Neural cell (in vitro differentiated cells): ENCODE data around the gene PCCA. TPM values are rescaled to one million over a fixed set of nuclear protein-coding genes. Genes with fewer than 3 reads are reported as not detected.
"Not testable (repeated sequence)": the region's sequence is repeated elsewhere in the genome, so short reads cannot be mapped to it uniquely, and the experiment has no call there.

Experiments used
- H2AFZ ChIP-seq: fragments of 200-600, 300-800 bp; sonication (generic), shearing (Covaris generic); 2 replicates; pipeline ENCODE4 v1.6.0; 2014; ENCODE audit warnings: low read depth, mild to moderate bottlenecking, antibody characterized with exemption, low read length, moderate library complexity
- H3F3A ChIP-seq: fragments of 200-600 bp; shearing (Covaris generic); 2 replicates; pipeline ENCODE4 v1.6.1; 2016; ENCODE audit warnings: mild to moderate bottlenecking, moderate library complexity, mixed read lengths, antibody characterized with exemption, low read length; ENCODE audit not compliant: insufficient read depth, poor library complexity, severe bottlenecking
- H3K27ac ChIP-seq: fragments of 200-600, 300-800 bp; sonication (generic), shearing (Covaris generic); 2 replicates; pipeline ENCODE4 v1.5.1; 2014; ENCODE audit warnings: mild to moderate bottlenecking, low read length, moderate library complexity
- H3K27me3 ChIP-seq: fragments of 300-800, 200-600 bp; sonication (generic), shearing (Covaris generic); 2 replicates; pipeline ENCODE4 v1.6.0; 2014; ENCODE audit warnings: mild to moderate bottlenecking, low read depth, low read length, moderate library complexity; ENCODE audit not compliant: insufficient read depth
- H3K36me3 ChIP-seq: fragments of 300-800, 200-600 bp; sonication (generic), shearing (Covaris generic); 2 replicates; pipeline ENCODE4 v1.5.1; 2014; ENCODE audit warnings: mild to moderate bottlenecking, antibody characterized with exemption, low read length, moderate library complexity; ENCODE audit not compliant: insufficient read depth
- H3K4me2 ChIP-seq: fragments of 300-800, 200-600 bp; sonication (generic), shearing (Covaris generic); 2 replicates; pipeline ENCODE4 v1.6.0; 2014; ENCODE audit warnings: mild to moderate bottlenecking, low read length
- H3K4me3 ChIP-seq: fragments of 300-800, 200-600 bp; sonication (generic), shearing (Covaris generic); 2 replicates; pipeline ENCODE4 v1.5.1; 2014; ENCODE audit warnings: mild to moderate bottlenecking, low read length, moderate library complexity
- H3K79me2 ChIP-seq: fragments of 200-600 bp; shearing (Covaris generic); replicated peaks from 2 replicates; pipeline ENCODE4 v1.6.0; 2014; ENCODE audit warnings: mild to moderate bottlenecking, low read length, moderate library complexity; ENCODE audit not compliant: insufficient read depth
- H3K9ac ChIP-seq: fragments of 300-800, 200-600 bp; sonication (generic), shearing (Covaris generic); 2 replicates; pipeline ENCODE4 v1.6.1; 2016; ENCODE audit warnings: mild to moderate bottlenecking, low read length, mixed read lengths
- H3K9me2 ChIP-seq: fragments of 200-600 bp; shearing (Covaris generic); 2 replicates; pipeline ENCODE4 v1.6.1; 2016; ENCODE audit warnings: mild to moderate bottlenecking, low read length, mixed read lengths; ENCODE audit not compliant: insufficient read depth
- H3K9me3 ChIP-seq: fragments of 200-600, 300-800 bp; sonication (generic), shearing (Covaris generic); 2 replicates; pipeline ENCODE4 v1.6.1; 2016; ENCODE audit warnings: mild to moderate bottlenecking, mixed run types, low read length, moderate library complexity, mixed read lengths
- H4K20me1 ChIP-seq: fragments of 200-600 bp; shearing (Covaris generic); 2 replicates; pipeline ENCODE4 v1.6.1; 2016; ENCODE audit warnings: mild to moderate bottlenecking, mixed run types; ENCODE audit not compliant: insufficient read depth
- EP300 ChIP-seq: fragments of 450-650 bp; conservative IDR thresholded peaks from 2 replicates; pipeline ENCODE4 v1.6.1; 2014; ENCODE audit warnings: antibody characterized with exemption, mild to moderate bottlenecking, moderate library complexity; ENCODE audit not compliant: poor library complexity, severe bottlenecking
- EZH2 ChIP-seq: fragments of 200-600, 300-800 bp; shearing (Covaris generic), sonication (generic); IDR thresholded peaks from 2 replicates; pipeline ENCODE4 v1.6.1; 2014; ENCODE audit warnings: antibody characterized with exemption, low read length, borderline replicate concordance, mild to moderate bottlenecking; ENCODE audit not compliant: insufficient read depth, poor library complexity, severe bottlenecking
- MXI1 ChIP-seq: fragments of 450-650 bp; conservative IDR thresholded peaks from 2 replicates; pipeline ENCODE4 v1.6.1; 2014; ENCODE audit warnings: antibody characterized with exemption, mild to moderate bottlenecking; ENCODE audit not compliant: poor library complexity, severe bottlenecking
- POLR2AphosphoS5 ChIP-seq: IDR thresholded peaks from 2 replicates; pipeline ENCODE4 v1.6.1; 2012
- RAD21 ChIP-seq: fragments of 450-650 bp; conservative IDR thresholded peaks from 2 replicates; pipeline ENCODE4 v1.6.1; 2014; ENCODE audit warnings: antibody characterized with exemption, mild to moderate bottlenecking, moderate library complexity
- SMC3 ChIP-seq: fragments of 450-650 bp; conservative IDR thresholded peaks from 2 replicates; pipeline ENCODE4 v1.6.1; 2014; ENCODE audit warnings: antibody characterized with exemption, mild to moderate bottlenecking, moderate library complexity; ENCODE audit not compliant: poor library complexity
- TAF1 ChIP-seq: IDR thresholded peaks from 2 replicates; pipeline ENCODE4 v1.6.1; 2012; ENCODE audit warnings: low read depth
- polyA plus RNA-seq: library from polyadenylated mRNA; depleted of rRNA; stranded (reverse); fragments of >200 nt; gene quantifications from 2 replicates; pipeline ENCODE4 v1.2.3, GENCODE V29; 2014
- TF ChIP-seq, protein P1 (sequence below): fragments of 450-650 bp; IDR thresholded peaks from 2 replicates; pipeline ENCODE4 v1.5.1; 2014; ENCODE audit warnings: antibody characterized with exemption, mild to moderate bottlenecking, moderate library complexity; ENCODE audit not compliant: poor library complexity, severe bottlenecking
- TF ChIP-seq, protein P2 (sequence below): IDR thresholded peaks from 2 replicates; pipeline ENCODE4 v1.6.1; 2012; ENCODE audit warnings: borderline replicate concordance

Gene PCCA
- polyA plus RNA-seq, 1 donor from 2014 or later, result 17.0 TPM

DNA sequence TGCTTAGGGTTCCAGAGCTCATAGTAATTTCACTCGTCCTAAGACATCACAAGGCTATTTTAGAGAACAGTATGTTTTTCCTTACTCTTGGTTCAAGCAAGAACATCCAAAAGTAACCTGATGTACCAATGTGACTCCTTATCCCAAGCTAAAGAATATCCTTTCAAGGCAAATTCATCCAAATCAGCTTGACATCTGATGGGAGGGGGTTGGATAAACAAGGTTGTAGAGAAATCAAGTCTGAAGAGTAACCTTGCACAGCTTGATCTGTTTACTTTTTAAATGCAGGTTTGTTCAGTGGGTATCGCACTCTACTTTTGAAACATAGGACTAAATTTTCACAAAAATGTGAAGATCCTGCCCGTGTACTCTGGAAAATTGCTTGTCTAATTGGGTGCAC, 298.5 kb downstream of the PCCA start:
- Histone ChIP-seq H3K36me3 (no peaks in the 10 kb centered on the region), H3K9ac (no peak overlapping the region), H3K9me3 (no peaks in the 10 kb centered on the region), H3K79me2 (no peaks in the 10 kb centered on the region), H3K9me2 (no peaks in the 10 kb centered on the region), H3K4me2 (no peak overlapping the region), H3K27me3 (no peaks in the 10 kb centered on the region), H3K4me3 (no peak overlapping the region), H3K27ac (no peak overlapping the region), H4K20me1 (no peaks in the 10 kb centered on the region), H2AFZ (no peak overlapping the region), H3F3A (no peaks in the 10 kb centered on the region)
- TF ChIP-seq MXI1 (no peak), EZH2 (no peak), TAF1 (no peak), RAD21 (no peak), POLR2AphosphoS5 (no peak), EP300 (no peak), SMC3 (no peak)
- TF ChIP-seq, protein P1, sequence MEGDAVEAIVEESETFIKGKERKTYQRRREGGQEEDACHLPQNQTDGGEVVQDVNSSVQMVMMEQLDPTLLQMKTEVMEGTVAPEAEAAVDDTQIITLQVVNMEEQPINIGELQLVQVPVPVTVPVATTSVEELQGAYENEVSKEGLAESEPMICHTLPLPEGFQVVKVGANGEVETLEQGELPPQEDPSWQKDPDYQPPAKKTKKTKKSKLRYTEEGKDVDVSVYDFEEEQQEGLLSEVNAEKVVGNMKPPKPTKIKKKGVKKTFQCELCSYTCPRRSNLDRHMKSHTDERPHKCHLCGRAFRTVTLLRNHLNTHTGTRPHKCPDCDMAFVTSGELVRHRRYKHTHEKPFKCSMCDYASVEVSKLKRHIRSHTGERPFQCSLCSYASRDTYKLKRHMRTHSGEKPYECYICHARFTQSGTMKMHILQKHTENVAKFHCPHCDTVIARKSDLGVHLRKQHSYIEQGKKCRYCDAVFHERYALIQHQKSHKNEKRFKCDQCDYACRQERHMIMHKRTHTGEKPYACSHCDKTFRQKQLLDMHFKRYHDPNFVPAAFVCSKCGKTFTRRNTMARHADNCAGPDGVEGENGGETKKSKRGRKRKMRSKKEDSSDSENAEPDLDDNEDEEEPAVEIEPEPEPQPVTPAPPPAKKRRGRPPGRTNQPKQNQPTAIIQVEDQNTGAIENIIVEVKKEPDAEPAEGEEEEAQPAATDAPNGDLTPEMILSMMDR, result no peak
- TF ChIP-seq, protein P2, sequence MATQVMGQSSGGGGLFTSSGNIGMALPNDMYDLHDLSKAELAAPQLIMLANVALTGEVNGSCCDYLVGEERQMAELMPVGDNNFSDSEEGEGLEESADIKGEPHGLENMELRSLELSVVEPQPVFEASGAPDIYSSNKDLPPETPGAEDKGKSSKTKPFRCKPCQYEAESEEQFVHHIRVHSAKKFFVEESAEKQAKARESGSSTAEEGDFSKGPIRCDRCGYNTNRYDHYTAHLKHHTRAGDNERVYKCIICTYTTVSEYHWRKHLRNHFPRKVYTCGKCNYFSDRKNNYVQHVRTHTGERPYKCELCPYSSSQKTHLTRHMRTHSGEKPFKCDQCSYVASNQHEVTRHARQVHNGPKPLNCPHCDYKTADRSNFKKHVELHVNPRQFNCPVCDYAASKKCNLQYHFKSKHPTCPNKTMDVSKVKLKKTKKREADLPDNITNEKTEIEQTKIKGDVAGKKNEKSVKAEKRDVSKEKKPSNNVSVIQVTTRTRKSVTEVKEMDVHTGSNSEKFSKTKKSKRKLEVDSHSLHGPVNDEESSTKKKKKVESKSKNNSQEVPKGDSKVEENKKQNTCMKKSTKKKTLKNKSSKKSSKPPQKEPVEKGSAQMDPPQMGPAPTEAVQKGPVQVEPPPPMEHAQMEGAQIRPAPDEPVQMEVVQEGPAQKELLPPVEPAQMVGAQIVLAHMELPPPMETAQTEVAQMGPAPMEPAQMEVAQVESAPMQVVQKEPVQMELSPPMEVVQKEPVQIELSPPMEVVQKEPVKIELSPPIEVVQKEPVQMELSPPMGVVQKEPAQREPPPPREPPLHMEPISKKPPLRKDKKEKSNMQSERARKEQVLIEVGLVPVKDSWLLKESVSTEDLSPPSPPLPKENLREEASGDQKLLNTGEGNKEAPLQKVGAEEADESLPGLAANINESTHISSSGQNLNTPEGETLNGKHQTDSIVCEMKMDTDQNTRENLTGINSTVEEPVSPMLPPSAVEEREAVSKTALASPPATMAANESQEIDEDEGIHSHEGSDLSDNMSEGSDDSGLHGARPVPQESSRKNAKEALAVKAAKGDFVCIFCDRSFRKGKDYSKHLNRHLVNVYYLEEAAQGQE, result no peak

DNA sequence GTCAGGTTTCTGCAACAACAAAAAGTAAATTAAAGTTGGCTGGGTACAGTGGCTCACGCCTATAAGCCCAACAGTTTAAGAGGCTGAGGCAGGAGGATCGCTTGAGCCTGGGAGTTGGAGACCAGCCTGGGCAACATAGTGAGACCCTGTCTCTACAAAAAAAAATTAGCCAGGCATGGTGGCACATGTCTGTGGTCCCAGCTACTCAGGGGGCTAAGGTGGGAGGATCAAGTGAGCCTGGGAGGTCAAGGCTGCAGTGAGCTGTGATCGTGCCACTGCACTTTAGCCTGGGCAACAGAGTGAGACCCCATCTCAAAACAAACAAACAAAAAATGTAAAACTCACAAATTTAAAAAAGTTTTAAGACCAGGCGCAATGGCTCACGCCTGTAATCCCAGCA, 299.3 kb downstream of the PCCA start:
- not testable (repeated sequence) for H3K79me2 ChIP-seq, H3K4me3 ChIP-seq, H3K9ac ChIP-seq, H3F3A ChIP-seq, H3K9me2 ChIP-seq, H4K20me1 ChIP-seq, H3K4me2 ChIP-seq, H3K27ac ChIP-seq, H3K27me3 ChIP-seq, H3K9me3 ChIP-seq, H2AFZ ChIP-seq, H3K36me3 ChIP-seq

DNA sequence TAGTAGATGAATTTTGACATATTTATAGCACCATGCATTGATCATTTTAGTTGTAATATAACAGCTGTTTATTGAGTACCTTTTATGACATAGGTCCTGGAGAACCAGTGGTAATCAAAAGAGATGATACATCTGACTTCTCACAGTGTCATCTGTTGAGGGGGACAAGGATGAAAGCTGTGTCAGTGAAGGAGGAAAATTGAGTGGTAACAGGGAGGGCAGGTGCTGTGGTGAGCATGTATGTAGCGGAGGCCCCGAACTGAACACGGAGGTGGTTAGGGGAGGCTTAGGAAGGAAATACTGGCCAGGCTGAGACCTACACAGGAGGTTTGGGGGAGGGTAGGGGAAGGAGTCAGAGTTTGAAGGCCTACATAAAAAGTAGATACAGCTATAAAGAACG, 300.0 kb downstream of the PCCA start:
- H3K9me3 ChIP-seq, result no peaks in the 10 kb centered on the region
- no peaks in the 10 kb centered on the region for H3F3A ChIP-seq
- H3K27ac ChIP-seq, result no peak overlapping the region
- H4K20me1 ChIP-seq, result no peaks in the 10 kb centered on the region
- no peak overlapping the region for H3K4me2 ChIP-seq
- H3K79me2 ChIP-seq, result no peaks in the 10 kb centered on the region
- no peak overlapping the region for H3K4me3 ChIP-seq
- H3K9ac ChIP-seq, result no peak overlapping the region
- H3K27me3 ChIP-seq, result no peaks in the 10 kb centered on the region
- H3K36me3 ChIP-seq, result no peaks in the 10 kb centered on the region
- H3K9me2 ChIP-seq, result no peaks in the 10 kb centered on the region
- TF ChIP-seq RAD21 (no peak), MXI1 (no peak), TAF1 (no peak)
- no peak overlapping the region for H2AFZ ChIP-seq
